HEK293 (cell line): ENCODE measurements around the gene NUBPL.

Experiments
- AEBP2 ChIP-seq: fragments of 450-650 bp; formaldehyde crosslinking; IDR thresholded peaks from 2 replicates; pipeline ENCODE4 v1.5.1; 2016; ENCODE audit warnings: missing biosample characterization, missing genetic modification characterization, borderline replicate concordance
- ATF2 ChIP-seq: fragments of 450-650 bp; formaldehyde crosslinking; IDR thresholded peaks from 2 replicates; pipeline ENCODE4 v1.5.1; 2016; ENCODE audit warnings: missing biosample characterization, missing genetic modification characterization, low read depth
- BCL6B ChIP-seq: fragments of 450-650 bp; formaldehyde crosslinking; IDR thresholded peaks from 2 replicates; pipeline ENCODE4 v1.5.1; 2017; ENCODE audit warnings: missing biosample characterization, missing genetic modification characterization
- FEZF1 ChIP-seq: fragments of 450-650 bp; formaldehyde crosslinking; IDR thresholded peaks from 2 replicates; pipeline ENCODE4 v1.5.1; 2016; ENCODE audit warnings: missing biosample characterization, missing genetic modification characterization
- GFI1B ChIP-seq: fragments of 450-650 bp; formaldehyde crosslinking; IDR thresholded peaks from 2 replicates; pipeline ENCODE4 v1.5.1; 2016; ENCODE audit warnings: missing biosample characterization, missing genetic modification characterization
- KLF7 ChIP-seq: fragments of 450-650 bp; formaldehyde crosslinking; IDR thresholded peaks from 2 replicates; pipeline ENCODE4 v1.5.1; 2016; ENCODE audit warnings: missing biosample characterization, missing genetic modification characterization, borderline replicate concordance
- SALL2 ChIP-seq: fragments of 450-650 bp; formaldehyde crosslinking; IDR thresholded peaks from 2 replicates; pipeline ENCODE4 v1.5.0; 2017; ENCODE audit warnings: missing biosample characterization, mild to moderate bottlenecking, missing genetic modification characterization, borderline replicate concordance
- YY1 ChIP-seq: fragments of 450-650 bp; formaldehyde crosslinking; IDR thresholded peaks from 2 replicates; pipeline ENCODE4 v1.5.1; 2018; ENCODE audit warnings: missing biosample characterization, missing genetic modification characterization
- ZBTB6 ChIP-seq: fragments of 450-650 bp; formaldehyde crosslinking; IDR thresholded peaks from 2 replicates; pipeline ENCODE4 v1.5.1; 2017; ENCODE audit warnings: missing biosample characterization, missing genetic modification characterization
- ZEB2 ChIP-seq: fragments of 450-650 bp; formaldehyde crosslinking; IDR thresholded peaks from 2 replicates; pipeline ENCODE4 v1.5.1; 2016; ENCODE audit warnings: missing biosample characterization, missing genetic modification characterization
- ZFP3 ChIP-seq: fragments of 450-650 bp; formaldehyde crosslinking; IDR thresholded peaks from 2 replicates; pipeline ENCODE4 v1.5.1; 2016; ENCODE audit warnings: low read depth, missing biosample characterization, missing genetic modification characterization
- ZNF114 ChIP-seq: fragments of 450-650 bp; formaldehyde crosslinking; IDR thresholded peaks from 2 replicates; pipeline ENCODE4 v1.5.0; 2017; ENCODE audit warnings: missing biosample characterization, missing genetic modification characterization
- ZNF121 ChIP-seq: fragments of 450-650 bp; formaldehyde crosslinking; IDR thresholded peaks from 2 replicates; pipeline ENCODE4 v1.5.1; 2016; ENCODE audit warnings: missing biosample characterization, missing genetic modification characterization
- ZNF148 ChIP-seq: fragments of 450-650 bp; formaldehyde crosslinking; IDR thresholded peaks from 2 replicates; pipeline ENCODE4 v1.5.0; 2017; ENCODE audit warnings: missing biosample characterization, missing genetic modification characterization, borderline replicate concordance
- ZNF239 ChIP-seq: fragments of 450-650 bp; formaldehyde crosslinking; IDR thresholded peaks from 2 replicates; pipeline ENCODE4 v1.5.1; 2016; ENCODE audit warnings: missing biosample characterization, missing genetic modification characterization
- ZNF302 ChIP-seq: fragments of 450-650 bp; formaldehyde crosslinking; IDR thresholded peaks from 2 replicates; pipeline ENCODE4 v1.5.1; 2016; ENCODE audit warnings: missing biosample characterization, missing genetic modification characterization, low read depth
- ZNF324 ChIP-seq: fragments of 450-650 bp; formaldehyde crosslinking; IDR thresholded peaks from 2 replicates; pipeline ENCODE4 v1.5.1; 2016; ENCODE audit warnings: missing biosample characterization, missing genetic modification characterization
- ZNF391 ChIP-seq: fragments of 450-650 bp; formaldehyde crosslinking; IDR thresholded peaks from 2 replicates; pipeline ENCODE4 v1.5.1; 2016; ENCODE audit warnings: low read depth, missing biosample characterization, missing genetic modification characterization, borderline replicate concordance
- ZNF404 ChIP-seq: fragments of 450-650 bp; formaldehyde crosslinking; IDR thresholded peaks from 2 replicates; pipeline ENCODE4 v1.5.1; 2017; ENCODE audit warnings: missing biosample characterization, missing genetic modification characterization
- ZNF513 ChIP-seq: fragments of 450-650 bp; IDR thresholded peaks from 2 replicates; pipeline ENCODE4 v1.5.1; 2018; ENCODE audit warnings: missing biosample characterization, missing genetic modification characterization
- ZNF571 ChIP-seq: fragments of 450-650 bp; formaldehyde crosslinking; IDR thresholded peaks from 2 replicates; pipeline ENCODE4 v1.5.0; 2017; ENCODE audit warnings: missing biosample characterization, missing genetic modification characterization
- ZNF580 ChIP-seq: fragments of 450-650 bp; formaldehyde crosslinking; IDR thresholded peaks from 2 replicates; pipeline ENCODE4 v1.5.1; 2016; ENCODE audit warnings: missing biosample characterization, missing genetic modification characterization
- ZNF600 ChIP-seq: fragments of 450-650 bp; formaldehyde crosslinking; IDR thresholded peaks from 2 replicates; pipeline ENCODE4 v1.5.1; 2016; ENCODE audit warnings: missing biosample characterization, missing genetic modification characterization
- ZNF623 ChIP-seq: fragments of 450-650 bp; formaldehyde crosslinking; IDR thresholded peaks from 2 replicates; pipeline ENCODE4 v1.5.1; 2016; ENCODE audit warnings: missing biosample characterization, missing genetic modification characterization
- ZNF664 ChIP-seq: fragments of 450-650 bp; formaldehyde crosslinking; IDR thresholded peaks from 2 replicates; pipeline ENCODE4 v1.5.1; 2016; ENCODE audit warnings: missing biosample characterization, missing genetic modification characterization
- ZNF670 ChIP-seq: fragments of 450-650 bp; formaldehyde crosslinking; IDR thresholded peaks from 2 replicates; pipeline ENCODE4 v1.5.1; 2016; ENCODE audit warnings: missing biosample characterization, missing genetic modification characterization, low read depth
- ZNF707 ChIP-seq: fragments of 450-650 bp; formaldehyde crosslinking; IDR thresholded peaks from 2 replicates; pipeline ENCODE4 v1.5.1; 2016; ENCODE audit warnings: missing biosample characterization, missing genetic modification characterization
- ZNF791 ChIP-seq: fragments of 450-650 bp; formaldehyde crosslinking; IDR thresholded peaks from 2 replicates; pipeline ENCODE4 v1.5.1; 2016; ENCODE audit warnings: missing biosample characterization, missing genetic modification characterization
- ZSCAN4 ChIP-seq: fragments of 450-650 bp; formaldehyde crosslinking; IDR thresholded peaks from 2 replicates; pipeline ENCODE4 v1.5.1; 2017; ENCODE audit warnings: missing biosample characterization, missing genetic modification characterization

NUBPL gene

GRCh38 chr14:31561155-31561846 is at the start of gene NUBPL (continued):
- TF ChIP-seq ZNF148 (tag by site-specific recombination) (no peak), ZFP3 (tag by site-specific recombination) (no peak), ZNF580 (no peak), ZNF707 (tag by site-specific recombination) (no peak), ZNF391 (tag by site-specific recombination) (no peak; the same call in 1 of the 2 replicates), ZNF623 (tag by site-specific recombination) (peak; percentile 26; the same call in 1 of the 2 replicates), ZEB2 (tag by site-specific recombination) (peak; percentile 48; the same call in 1 of the 2 replicates), ZBTB6 (tag by site-specific recombination) (no peak), ZNF670 (tag by site-specific recombination) (no peak), ZNF571 (tag by site-specific recombination) (no peak), KLF7 (tag by site-specific recombination) (no peak), ZNF513 (no peak), ZNF324 (tag by site-specific recombination) (no peak; the same call in 1 of the 2 replicates), ZNF114 (tag by site-specific recombination) (no peak), ZNF239 (tag by site-specific recombination) (no peak), ZNF600 (tag by site-specific recombination) (peak; percentile 96), ZNF791 (tag by site-specific recombination) (no peak), BCL6B (tag by site-specific recombination) (no peak; the same call in 1 of the 2 replicates), FEZF1 (no peak), ATF2 (tag by site-specific recombination) (peak; percentile 99), ZNF404 (tag by site-specific recombination) (no peak), ZSCAN4 (tag by site-specific recombination) (0 out of 2 replicates have a peak, but pooled peaks have one; percentile 29), YY1 (tag by site-specific recombination) (0 out of 2 replicates have a peak, but pooled peaks have one; percentile 65), SALL2 (tag by site-specific recombination) (no peak), GFI1B (no peak), AEBP2 (tag by site-specific recombination) (no peak), ZNF302 (tag by site-specific recombination) (no peak), ZNF121 (tag by site-specific recombination) (no peak), ZNF664 (no peak)
